ENCODE data around the gene OR10H1.
A peak's percentile ranks its signal among the peaks of the same experiment; 100 is the strongest.
"Not testable (repeated sequence)": the region's sequence is repeated elsewhere in the genome, so short reads cannot be mapped to it uniquely, and the experiment has no call there.

OR10H1 gene

DNA sequence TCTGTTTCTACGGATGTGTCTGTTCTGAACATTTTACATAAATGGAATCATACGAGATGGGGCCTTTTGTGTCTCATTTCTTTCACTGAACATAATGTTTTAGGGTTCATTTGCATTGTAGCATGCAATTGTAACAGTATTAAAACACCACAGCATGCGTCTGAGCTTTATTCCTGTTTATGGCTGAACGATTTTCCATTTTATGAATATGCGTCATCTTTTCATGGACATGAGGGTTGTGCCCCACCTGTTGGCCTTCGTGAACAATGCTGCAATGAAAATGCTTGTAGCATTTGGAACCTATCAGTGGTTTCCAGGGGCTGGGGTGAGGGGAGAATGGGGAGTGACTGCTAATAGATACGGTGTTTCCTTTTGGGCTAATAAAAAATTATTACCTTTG is 5.1 kb downstream of the OR10H1 start:
- peaks cover 24% of the 10 kb centered on the region for H3K4me1 ChIP-seq (ENCODE audit: insufficient read depth, low read length, poor library complexity, severe bottlenecking)
- TF ChIP-seq, protein P1, sequence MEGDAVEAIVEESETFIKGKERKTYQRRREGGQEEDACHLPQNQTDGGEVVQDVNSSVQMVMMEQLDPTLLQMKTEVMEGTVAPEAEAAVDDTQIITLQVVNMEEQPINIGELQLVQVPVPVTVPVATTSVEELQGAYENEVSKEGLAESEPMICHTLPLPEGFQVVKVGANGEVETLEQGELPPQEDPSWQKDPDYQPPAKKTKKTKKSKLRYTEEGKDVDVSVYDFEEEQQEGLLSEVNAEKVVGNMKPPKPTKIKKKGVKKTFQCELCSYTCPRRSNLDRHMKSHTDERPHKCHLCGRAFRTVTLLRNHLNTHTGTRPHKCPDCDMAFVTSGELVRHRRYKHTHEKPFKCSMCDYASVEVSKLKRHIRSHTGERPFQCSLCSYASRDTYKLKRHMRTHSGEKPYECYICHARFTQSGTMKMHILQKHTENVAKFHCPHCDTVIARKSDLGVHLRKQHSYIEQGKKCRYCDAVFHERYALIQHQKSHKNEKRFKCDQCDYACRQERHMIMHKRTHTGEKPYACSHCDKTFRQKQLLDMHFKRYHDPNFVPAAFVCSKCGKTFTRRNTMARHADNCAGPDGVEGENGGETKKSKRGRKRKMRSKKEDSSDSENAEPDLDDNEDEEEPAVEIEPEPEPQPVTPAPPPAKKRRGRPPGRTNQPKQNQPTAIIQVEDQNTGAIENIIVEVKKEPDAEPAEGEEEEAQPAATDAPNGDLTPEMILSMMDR (conservative IDR thresholded peaks at IDR 0.05; ENCODE audit: low read length), result peak; percentile 72
- no peak for TF ChIP-seq EZH2phosphoT487 (IDR thresholded peaks at IDR 0.05; ENCODE audit: borderline replicate concordance)
- no peaks in the 10 kb centered on the region for H4K20me1 ChIP-seq (ENCODE audit: insufficient read depth, low read length, poor library complexity, severe bottlenecking)
- H3K9ac ChIP-seq (ENCODE audit: low read depth, low read length, poor library complexity, severe bottlenecking), result no peak overlapping the region
- no peaks in the 10 kb centered on the region for H3K79me2 ChIP-seq (ENCODE audit: insufficient read depth, low read length)
- no peak overlapping the region for H3K4me2 ChIP-seq (ENCODE audit: low read depth, low read length, poor library complexity, severe bottlenecking)
- no peak overlapping the region for H3K4me3 ChIP-seq (ENCODE audit: low read length, poor library complexity, severe bottlenecking)
- no peak overlapping the region for H2AFZ ChIP-seq (ENCODE audit: low read length)
- no peaks in the 10 kb centered on the region for H3F3A ChIP-seq (ENCODE audit: low read depth)
- no peaks in the 10 kb centered on the region for H3K9me3 ChIP-seq (ENCODE audit: insufficient read depth, low read depth, low read length)
- H3K27me3 ChIP-seq (ENCODE audit: insufficient read depth, low read length, poor library complexity, severe bottlenecking), result no peaks in the 10 kb centered on the region
- no peaks in the 10 kb centered on the region for H3K9me2 ChIP-seq (replicated peaks; ENCODE audit: low read depth, low read length)
- no peaks in the 10 kb centered on the region for H3K36me3 ChIP-seq (ENCODE audit: insufficient read depth, low read length)

DNA sequence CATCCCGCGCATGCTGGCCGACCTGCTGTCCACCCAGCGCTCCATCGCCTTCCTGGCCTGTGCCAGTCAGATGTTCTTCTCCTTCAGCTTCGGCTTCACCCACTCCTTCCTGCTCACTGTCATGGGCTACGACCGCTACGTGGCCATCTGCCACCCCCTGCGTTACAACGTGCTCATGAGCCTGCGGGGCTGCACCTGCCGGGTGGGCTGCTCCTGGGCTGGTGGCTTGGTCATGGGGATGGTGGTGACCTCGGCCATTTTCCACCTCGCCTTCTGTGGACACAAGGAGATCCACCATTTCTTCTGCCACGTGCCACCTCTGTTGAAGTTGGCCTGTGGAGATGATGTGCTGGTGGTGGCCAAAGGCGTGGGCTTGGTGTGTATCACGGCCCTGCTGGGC is 21.2 kb downstream of the OR10H1 start:
- not testable (repeated sequence) for H3K4me3 ChIP-seq (ENCODE audit: low read length, poor library complexity, severe bottlenecking); H3K9me3 ChIP-seq (ENCODE audit: insufficient read depth, low read depth, low read length); H3K79me2 ChIP-seq (ENCODE audit: insufficient read depth, low read length); H3K4me1 ChIP-seq (ENCODE audit: insufficient read depth, low read length, poor library complexity, severe bottlenecking); H3K4me2 ChIP-seq (ENCODE audit: low read depth, low read length, poor library complexity, severe bottlenecking); H3K36me3 ChIP-seq (ENCODE audit: insufficient read depth, low read length); H2AFZ ChIP-seq (ENCODE audit: low read length); H3K9me2 ChIP-seq (replicated peaks; ENCODE audit: low read depth, low read length); H3F3A ChIP-seq (ENCODE audit: low read depth); H4K20me1 ChIP-seq (ENCODE audit: insufficient read depth, low read length, poor library complexity, severe bottlenecking); H3K9ac ChIP-seq (ENCODE audit: low read depth, low read length, poor library complexity, severe bottlenecking); H3K27me3 ChIP-seq (ENCODE audit: insufficient read depth, low read length, poor library complexity, severe bottlenecking)

DNA sequence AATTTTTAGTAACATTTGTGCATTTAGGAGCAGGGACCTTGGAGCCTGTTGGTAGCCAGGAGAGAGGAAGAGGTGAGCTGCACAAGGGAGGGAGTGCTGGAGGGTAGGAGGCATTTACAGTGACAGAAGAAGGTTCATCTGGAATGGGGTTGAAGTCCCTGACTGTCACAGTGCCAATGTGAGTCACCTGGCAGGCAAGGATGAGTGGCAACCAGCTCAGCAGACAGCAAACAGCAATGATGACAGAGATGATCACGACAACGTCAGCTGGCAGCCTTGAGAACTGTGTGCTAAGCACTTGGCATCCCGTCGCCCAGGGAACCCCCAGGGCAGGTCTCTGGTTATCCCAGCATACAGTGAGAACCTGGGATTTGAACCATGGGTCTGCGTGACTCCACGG is 25.4 kb downstream of the OR10H1 start:
- TF ChIP-seq, protein P1 (conservative IDR thresholded peaks at IDR 0.05; ENCODE audit: low read length), result no peak
- TF ChIP-seq EZH2phosphoT487 (IDR thresholded peaks at IDR 0.05; ENCODE audit: borderline replicate concordance), result no peak
- Histone ChIP-seq H4K20me1 (ENCODE audit: insufficient read depth, low read length, poor library complexity, severe bottlenecking) (no peaks in the 10 kb centered on the region), H3F3A (ENCODE audit: low read depth) (no peaks in the 10 kb centered on the region), H3K4me1 (ENCODE audit: insufficient read depth, low read length, poor library complexity, severe bottlenecking) (no peaks in the 10 kb centered on the region), H3K4me2 (ENCODE audit: low read depth, low read length, poor library complexity, severe bottlenecking) (no peak overlapping the region), H3K9me3 (ENCODE audit: insufficient read depth, low read depth, low read length) (no peaks in the 10 kb centered on the region), H3K79me2 (ENCODE audit: insufficient read depth, low read length) (no peaks in the 10 kb centered on the region), H3K9ac (ENCODE audit: low read depth, low read length, poor library complexity, severe bottlenecking) (no peak overlapping the region), H3K36me3 (ENCODE audit: insufficient read depth, low read length) (no peaks in the 10 kb centered on the region), H3K4me3 (ENCODE audit: low read length, poor library complexity, severe bottlenecking) (no peak overlapping the region), H3K27me3 (ENCODE audit: insufficient read depth, low read length, poor library complexity, severe bottlenecking) (no peaks in the 10 kb centered on the region), H3K9me2 (replicated peaks; ENCODE audit: low read depth, low read length) (no peaks in the 10 kb centered on the region), H2AFZ (ENCODE audit: low read length) (no peak overlapping the region)

DNA sequence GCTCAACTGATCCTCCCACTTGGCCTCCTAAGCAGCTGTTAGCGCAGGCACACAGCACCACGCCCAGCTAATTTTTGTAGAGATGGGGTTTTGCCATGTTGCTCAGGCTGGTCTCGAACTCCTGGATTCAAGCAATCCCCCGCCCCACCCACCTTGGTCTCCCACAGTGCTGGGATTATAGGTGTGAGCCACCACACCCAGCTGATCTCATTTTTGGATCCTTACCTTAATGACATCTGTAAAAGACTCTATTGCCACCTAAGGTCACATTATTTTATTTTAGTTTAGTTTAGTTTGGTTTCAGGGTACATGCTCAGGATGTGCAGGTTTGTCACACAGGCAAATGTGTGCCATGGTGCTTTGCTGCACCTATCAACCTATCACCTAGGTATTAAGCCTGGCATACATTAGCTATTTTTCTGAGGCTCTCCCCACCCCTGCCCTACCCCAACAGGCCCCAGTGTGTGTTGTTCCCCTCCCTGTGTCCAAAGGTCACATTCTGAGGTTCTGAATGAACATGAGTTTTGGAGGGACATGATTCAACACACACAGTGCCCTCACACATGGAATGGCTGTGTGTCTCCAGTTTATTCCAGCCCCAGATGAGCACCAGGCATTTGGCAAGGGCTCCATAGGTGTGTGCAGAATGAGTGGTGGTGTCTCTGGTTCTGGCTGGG is 26.7 kb downstream of the OR10H1 start:
- Histone ChIP-seq H3K79me2 (ENCODE audit: insufficient read depth, low read length) (no peaks in the 10 kb centered on the region), H4K20me1 (ENCODE audit: insufficient read depth, low read length, poor library complexity, severe bottlenecking) (no peaks in the 10 kb centered on the region), H3K9me3 (ENCODE audit: insufficient read depth, low read depth, low read length) (no peaks in the 10 kb centered on the region), H3K4me2 (ENCODE audit: low read depth, low read length, poor library complexity, severe bottlenecking) (no peak overlapping the region), H3K36me3 (ENCODE audit: insufficient read depth, low read length) (no peaks in the 10 kb centered on the region), H2AFZ (ENCODE audit: low read length) (no peak overlapping the region), H3F3A (ENCODE audit: low read depth) (no peaks in the 10 kb centered on the region), H3K27me3 (ENCODE audit: insufficient read depth, low read length, poor library complexity, severe bottlenecking) (no peaks in the 10 kb centered on the region), H3K4me1 (ENCODE audit: insufficient read depth, low read length, poor library complexity, severe bottlenecking) (no peaks in the 10 kb centered on the region), H3K9me2 (replicated peaks; ENCODE audit: low read depth, low read length) (no peaks in the 10 kb centered on the region), H3K4me3 (ENCODE audit: low read length, poor library complexity, severe bottlenecking) (no peak overlapping the region), H3K9ac (ENCODE audit: low read depth, low read length, poor library complexity, severe bottlenecking) (no peak overlapping the region)
- TF ChIP-seq, protein P1 (conservative IDR thresholded peaks at IDR 0.05; ENCODE audit: low read length), result no peak
- no peak for TF ChIP-seq EZH2phosphoT487 (IDR thresholded peaks at IDR 0.05; ENCODE audit: borderline replicate concordance)
